GM18873 (cell line): ENCODE measurements around the gene RIMS1.

Source experiments
- ATAC-seq: cut with Tn5 transposase; IDR thresholded peaks from one replicate; pipeline ENCODE4 v1.9.1; 2021; ENCODE audit warnings: mild to moderate bottlenecking, moderate library complexity, moderate number of reproducible peaks; ENCODE audit not compliant: unreplicated experiment, low FRiP score

The RIMS1 gene

GRCh38 chr6:72446430-72446829, 560.1 kb downstream of the RIMS1 start:
- no peak for ATAC-seq
